Fibroblast of skin of back (primary cell): ENCODE measurements around the gene NFKBIZ. TPM values are rescaled to one million over a fixed set of nuclear protein-coding genes. Genes with fewer than 3 reads are reported as not detected.
A peak's percentile ranks its signal among the peaks of the same experiment; 100 is the strongest.

Experiments used
- DNase-seq: peaks from one replicate; pipeline ENCODE4 v3.0.0-alpha.2; 2013
- polyA plus RNA-seq, 2 experiments: library from polyadenylated mRNA; unstranded; fragments of 120-200 nt; gene quantifications; one replicate each; pipeline ENCODE4 v1.2.1, GENCODE V29; 2013; ENCODE audit not compliant: insufficient read length in 2 of 2

Gene NFKBIZ
- polyA plus RNA-seq (2013, experiment 1 of 2; ENCODE audit: insufficient read length): 6.4 TPM
- 6.7 TPM for polyA plus RNA-seq (2013, experiment 2 of 2; ENCODE audit: insufficient read length)

GRCh38 chr3:101848754-101849713 lies at the start of gene NFKBIZ:
NFKBIZ (plus strand) TSS chr3:101849514; CDS start chr3:101849629, 115 bp downstream.
- DNase-seq: peak; percentile 94

- DNase-seq: no peak
Measured at GRCh38 chr3:101801174-101801573, 48.1 kb upstream of the NFKBIZ start.

GRCh38 chr3:101802179-101802578 lies 47.1 kb upstream of the NFKBIZ start:
- no peak for DNase-seq

- peak; percentile 68 for DNase-seq
Measured at GRCh38 chr3:101803173-101803782, 46.0 kb upstream of the NFKBIZ start.

GRCh38 chr3:101803939-101804338 lies 45.4 kb upstream of the NFKBIZ start:
- DNase-seq: no peak

GRCh38 chr3:101806491-101806890 lies 42.8 kb upstream of the NFKBIZ start:
- no peak for DNase-seq

GRCh38 chr3:101807888-101808287 lies 41.4 kb upstream of the NFKBIZ start:
- no peak for DNase-seq

- peak; percentile 48 for DNase-seq
Measured at GRCh38 chr3:101809178-101810021, 39.9 kb upstream of the NFKBIZ start.

- no peak for DNase-seq
Measured at GRCh38 chr3:101810022-101810418, 39.3 kb upstream of the NFKBIZ start.

- DNase-seq: no peak
Measured at GRCh38 chr3:101811875-101812274, 37.4 kb upstream of the NFKBIZ start.

GRCh38 chr3:101812895-101813294 lies 36.4 kb upstream of the NFKBIZ start:
- DNase-seq: no peak

- DNase-seq: peak; percentile 39
Measured at GRCh38 chr3:101813817-101814440, 35.4 kb upstream of the NFKBIZ start.

- no peak for DNase-seq
Measured at GRCh38 chr3:101814835-101815234, 34.5 kb upstream of the NFKBIZ start.

- DNase-seq: peak; percentile 13
Measured at GRCh38 chr3:101816215-101817149, 32.8 kb upstream of the NFKBIZ start.

- no peak for DNase-seq
Measured at GRCh38 chr3:101817992-101818391, 31.3 kb upstream of the NFKBIZ start.

- DNase-seq: no peak
Measured at GRCh38 chr3:101819649-101820206, 29.6 kb upstream of the NFKBIZ start.

GRCh38 chr3:101821503-101821902 lies 27.8 kb upstream of the NFKBIZ start:
- no peak for DNase-seq

GRCh38 chr3:101823525-101823924 lies 25.8 kb upstream of the NFKBIZ start:
- DNase-seq: no peak

GRCh38 chr3:101824702-101825101 lies 24.6 kb upstream of the NFKBIZ start:
- DNase-seq: peak; percentile 53

- DNase-seq: no peak
Measured at GRCh38 chr3:101825904-101826445, 23.3 kb upstream of the NFKBIZ start.
